HG03060 (cell line): ENCODE measurements around the gene TWF2.
A peak's percentile ranks its signal among the peaks of the same experiment; 100 is the strongest.

Experiments
- ATAC-seq: cut with Tn5 transposase; IDR thresholded peaks from one replicate; pipeline ENCODE4 v1.9.1; 2021; ENCODE audit warnings: low read depth, moderate number of reproducible peaks; ENCODE audit not compliant: unreplicated experiment

The TWF2 gene

DNA sequence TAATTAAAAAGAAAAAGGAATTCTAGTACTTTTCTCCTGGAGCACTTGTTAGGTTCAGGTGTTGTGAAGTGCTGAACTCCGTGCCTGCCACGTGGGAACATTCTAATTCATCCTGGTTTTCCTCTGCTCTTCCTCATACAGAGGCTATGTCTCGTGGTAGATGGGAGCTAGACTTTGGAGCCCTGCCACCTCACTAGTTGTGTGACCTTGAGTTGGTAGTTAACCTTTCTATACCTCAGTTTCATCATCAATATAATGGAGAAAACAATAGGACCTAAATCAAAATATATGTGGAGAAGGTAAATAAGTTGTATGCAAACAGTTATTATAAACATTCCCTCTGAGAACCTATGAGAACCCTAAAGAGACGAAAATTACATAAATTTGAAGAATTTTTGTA lies 30.4 kb downstream of the TWF2 start:
- ATAC-seq, result no peak

DNA sequence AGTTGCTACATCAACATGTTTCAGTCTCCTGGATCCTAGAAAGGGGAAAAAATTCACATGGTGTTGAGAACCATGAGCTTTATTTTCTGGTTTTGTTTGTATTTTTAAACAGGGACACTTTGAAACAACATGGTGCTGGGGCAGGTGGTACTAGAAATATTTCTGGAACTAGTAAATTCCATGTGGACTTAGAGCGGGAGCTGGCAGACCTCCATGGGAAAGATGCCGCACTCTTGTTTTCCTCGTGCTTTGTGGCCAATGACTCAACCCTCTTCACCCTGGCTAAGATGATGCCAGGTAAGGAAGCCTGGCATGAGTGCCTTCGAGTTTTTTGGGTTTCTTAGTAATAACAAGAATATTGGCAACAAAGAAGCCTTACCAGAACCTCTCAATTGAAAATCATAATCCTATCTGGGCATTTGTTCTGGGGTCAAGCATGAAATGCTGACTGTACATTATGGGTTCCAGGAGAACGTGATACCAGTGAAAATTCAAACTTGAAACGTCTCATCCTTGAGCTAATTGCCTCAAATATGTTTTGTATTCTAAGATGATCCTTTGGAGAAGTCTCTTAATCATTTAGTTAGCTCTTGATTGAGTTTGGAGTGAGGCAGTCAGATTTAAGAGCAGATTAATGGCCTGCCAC lies 33.1 kb downstream of the TWF2 start:
- ATAC-seq, result no peak

DNA sequence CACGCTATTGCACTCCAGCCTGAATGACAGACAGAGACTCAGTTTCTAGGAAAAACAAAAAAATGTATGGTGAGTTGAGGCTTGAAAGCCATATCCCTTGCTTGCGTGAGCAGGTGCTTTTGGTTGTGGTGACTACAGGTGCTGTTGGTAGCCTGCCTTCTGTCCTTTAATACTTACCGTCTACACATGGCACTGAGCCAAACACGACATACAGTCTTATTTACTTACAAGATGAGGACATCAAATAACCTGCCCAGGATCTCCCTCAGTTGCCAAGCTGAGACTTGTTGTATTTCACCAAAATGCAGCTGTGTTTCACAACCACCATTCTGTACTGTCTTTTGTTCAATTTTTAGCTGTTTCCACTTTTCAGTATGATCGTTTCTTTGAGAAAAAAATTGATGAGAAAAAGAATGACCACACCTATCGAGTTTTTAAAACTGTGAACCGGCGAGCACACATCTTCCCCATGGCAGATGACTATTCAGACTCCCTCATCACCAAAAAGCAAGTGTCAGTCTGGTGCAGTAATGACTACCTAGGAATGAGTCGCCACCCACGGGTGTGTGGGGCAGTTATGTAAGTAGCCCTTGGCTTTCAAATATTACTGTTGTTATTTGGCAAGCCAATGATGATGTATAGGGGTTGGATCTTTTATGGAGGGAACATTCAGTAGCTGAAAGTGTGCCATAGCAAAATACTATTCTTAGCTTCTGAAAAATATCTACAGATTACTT lies 34.5 kb downstream of the TWF2 start:
- ATAC-seq, result no peak

DNA sequence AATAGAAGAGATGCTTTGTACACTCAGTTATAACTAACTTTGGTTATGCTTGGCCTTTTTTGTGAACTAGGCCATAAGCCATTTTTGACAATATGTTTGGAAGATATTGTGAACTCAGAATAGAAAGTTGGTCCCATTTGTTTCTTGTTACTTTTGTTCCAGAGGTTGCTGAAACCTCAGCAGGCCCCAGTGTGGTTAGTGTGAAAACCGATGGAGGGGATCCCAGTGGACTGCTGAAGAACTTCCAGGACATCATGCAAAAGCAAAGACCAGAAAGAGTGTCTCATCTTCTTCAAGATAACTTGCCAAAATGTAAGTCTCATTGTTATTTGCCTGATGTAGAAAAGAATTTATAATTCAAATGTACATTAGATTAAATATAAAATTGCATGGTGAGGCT lies 35.3 kb downstream of the TWF2 start:
- ATAC-seq, result no peak

DNA sequence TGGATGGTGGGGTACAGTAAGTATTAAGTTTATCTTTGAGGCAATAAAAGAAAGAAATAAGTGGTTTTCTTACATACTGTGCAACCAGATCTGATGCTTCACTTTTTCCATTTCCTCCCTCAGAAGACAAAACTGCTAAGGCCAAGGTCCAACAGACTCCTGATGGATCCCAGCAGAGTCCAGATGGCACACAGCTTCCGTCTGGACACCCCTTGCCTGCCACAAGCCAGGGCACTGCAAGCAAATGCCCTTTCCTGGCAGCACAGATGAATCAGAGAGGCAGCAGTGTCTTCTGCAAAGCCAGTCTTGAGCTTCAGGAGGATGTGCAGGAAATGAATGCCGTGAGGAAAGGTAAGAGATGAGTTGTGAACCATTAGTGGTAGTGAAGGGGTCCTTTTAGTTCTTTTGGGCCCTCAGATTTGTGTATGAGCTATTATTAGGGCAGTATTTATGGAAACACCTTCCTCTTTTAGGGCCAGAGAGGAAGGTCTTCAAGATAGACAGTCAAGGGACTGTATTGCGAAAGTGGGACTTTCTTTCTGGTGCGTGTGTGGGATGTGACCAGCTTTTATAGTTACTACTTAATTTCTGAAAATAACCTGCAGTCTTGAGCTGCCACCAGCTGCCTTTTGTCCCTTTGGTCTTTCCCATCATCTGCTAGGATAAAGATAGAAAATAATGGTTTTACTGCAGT lies 36.4 kb downstream of the TWF2 start:
- no peak for ATAC-seq

DNA sequence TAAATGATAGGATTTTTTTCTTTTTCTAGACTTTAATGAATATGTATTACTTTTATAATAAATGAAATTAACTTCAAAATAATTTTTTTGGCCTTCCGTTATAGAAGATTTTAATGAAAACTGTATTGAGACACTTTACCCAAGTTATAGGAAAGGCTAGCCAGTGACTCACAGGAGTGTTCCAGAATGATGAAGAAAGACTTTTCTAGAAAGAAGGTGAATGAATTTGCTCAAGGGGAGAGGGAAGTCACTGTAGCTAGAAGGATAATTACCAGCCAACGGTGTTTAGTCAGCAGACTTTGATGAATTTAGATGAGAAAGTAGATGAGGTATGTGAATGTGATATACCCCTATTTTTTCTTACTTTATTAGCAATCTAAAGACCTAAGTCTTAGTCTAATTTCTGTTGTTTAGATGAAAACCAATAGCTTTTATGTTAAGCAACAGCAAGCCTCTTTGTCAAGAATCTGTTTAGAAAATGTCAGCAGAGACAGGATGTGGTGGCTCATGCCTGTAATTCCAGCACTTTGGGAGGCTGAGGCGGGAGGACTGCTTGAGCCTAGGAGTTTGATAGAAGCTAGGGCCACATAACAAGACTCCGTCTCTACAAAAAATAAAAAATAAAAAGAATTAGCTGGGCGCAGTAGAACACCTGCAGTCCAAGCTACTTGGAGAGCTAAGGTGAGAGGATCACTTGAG lies 37.8 kb downstream of the TWF2 start:
- ATAC-seq, result no peak

DNA sequence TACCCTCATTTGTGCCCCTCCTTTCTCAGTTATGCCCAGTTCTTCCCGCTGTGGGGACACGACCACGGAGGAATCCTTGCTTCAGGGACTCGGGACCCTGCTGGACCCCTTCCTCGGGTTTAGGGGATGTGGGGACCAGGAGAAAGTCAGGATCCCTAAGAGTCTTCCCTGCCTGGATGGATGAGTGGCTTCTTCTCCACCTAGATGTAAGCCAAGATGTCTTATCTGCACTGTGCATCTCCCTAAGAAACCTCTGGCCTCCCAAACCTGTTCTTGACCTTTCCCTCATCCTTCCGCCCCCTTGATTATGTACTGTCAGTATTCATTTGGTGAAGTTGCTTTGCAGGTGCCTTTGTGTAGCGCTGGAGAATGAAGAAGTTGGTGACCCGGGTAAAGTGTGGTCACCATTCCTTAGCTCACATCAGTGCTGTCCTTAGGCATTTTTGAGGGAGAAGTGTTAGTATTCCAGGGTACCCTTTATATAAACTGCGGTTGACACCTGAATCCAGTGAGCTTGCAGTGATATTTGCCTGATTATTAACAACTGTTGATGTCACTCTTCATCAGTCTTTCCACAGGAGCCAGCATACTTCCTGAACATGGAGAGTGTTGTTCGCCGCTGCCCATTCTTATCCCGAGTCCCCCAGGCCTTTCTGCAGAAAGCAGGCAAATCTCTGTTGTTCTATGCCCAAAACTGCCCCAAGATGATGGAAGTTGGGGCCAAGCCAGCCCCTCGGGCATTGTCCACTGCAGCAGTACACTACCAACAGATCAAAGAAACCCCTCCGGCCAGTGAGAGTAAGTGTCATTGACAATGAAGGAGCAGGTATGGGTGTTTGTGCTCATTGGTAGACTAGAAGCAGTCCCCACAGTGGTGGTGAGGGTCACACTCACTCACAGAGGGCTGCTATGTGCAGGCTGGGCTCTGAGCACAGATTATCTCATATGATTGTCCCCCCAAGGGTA lies 40.0 kb downstream of the TWF2 start:
- no peak for ATAC-seq

DNA sequence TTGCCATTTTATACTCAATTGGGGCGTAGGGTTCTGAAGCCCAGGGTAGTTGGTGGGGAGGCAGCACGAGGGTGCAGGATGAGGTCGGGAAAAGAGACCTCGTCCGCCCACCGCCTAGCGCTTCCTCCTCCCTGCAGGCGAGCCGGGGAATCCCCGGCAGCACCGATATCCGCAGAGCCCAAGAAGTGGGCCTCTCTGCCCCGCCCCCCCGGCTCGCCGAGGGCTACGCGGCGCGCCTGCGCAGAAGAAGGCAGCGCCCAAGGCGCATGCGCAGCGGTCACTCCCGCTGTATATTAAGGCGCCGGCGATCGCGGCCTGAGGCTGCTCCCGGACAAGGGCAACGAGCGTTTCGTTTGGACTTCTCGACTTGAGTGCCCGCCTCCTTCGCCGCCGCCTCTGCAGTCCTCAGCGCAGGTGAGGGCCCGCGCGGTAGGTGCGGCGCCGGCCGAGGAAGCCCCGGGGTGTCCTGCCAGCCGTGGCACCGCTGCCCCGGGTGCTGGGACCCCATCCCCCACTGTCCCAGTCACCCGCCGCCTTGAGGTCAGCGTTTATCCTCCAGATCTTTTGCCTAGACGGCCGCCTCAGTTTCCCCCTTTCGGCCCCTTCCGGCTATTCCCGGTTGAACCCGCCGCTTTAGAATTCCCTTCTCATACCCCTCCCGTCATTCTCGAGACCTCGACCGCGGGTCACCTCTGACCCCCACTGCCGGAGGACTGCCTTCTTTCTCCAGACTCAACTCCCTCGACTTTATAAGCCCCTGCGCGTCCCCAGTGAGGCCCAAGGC lies 40.9 kb downstream of the TWF2 start, which contains the start of gene ALAS1:
Gene ALAS1, plus strand, starts transcription at position 319 of the 784 bp plus-strand sequence. CDS start 1,082 bp downstream, outside the sequence.
- ATAC-seq, result peak; percentile 82

DNA sequence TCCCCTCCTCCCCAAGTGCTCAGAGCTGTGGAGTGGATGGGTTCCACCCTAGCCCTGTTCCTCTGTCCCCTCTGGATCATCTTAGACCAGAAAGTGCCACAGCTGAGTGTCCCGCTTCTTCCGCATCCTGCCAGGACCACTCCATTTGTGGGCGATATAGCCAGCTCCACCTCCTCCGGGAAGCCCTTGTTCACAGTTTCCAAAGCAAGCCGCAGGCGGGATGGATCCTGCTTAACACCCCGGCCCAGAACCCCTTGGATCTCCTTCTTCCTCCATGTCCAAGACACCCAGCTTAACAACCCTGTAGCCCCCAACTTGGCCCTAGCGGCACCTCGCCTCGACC lies 41.5 kb downstream of the TWF2 start:
- ATAC-seq, result no peak

DNA sequence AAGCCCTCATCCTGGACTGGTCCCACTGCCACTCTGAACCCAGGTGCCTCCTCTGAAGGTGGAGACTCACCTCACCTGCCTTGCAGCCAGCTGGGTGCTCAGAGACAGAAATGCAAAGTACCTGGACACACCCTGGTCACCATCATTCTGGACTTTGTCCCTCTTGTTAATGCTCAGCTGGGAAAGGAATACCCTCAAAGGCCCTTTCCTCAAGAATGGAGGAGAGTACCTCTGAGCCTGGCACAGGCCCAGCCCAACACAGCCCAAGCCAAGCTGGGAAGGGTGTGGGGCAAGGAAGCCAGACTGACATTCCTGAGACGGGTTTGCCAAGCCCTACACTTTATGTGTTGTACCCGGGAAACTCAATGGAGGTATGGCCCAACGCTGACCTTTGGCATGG lies 42.0 kb downstream of the TWF2 start:
- ATAC-seq, result no peak

DNA sequence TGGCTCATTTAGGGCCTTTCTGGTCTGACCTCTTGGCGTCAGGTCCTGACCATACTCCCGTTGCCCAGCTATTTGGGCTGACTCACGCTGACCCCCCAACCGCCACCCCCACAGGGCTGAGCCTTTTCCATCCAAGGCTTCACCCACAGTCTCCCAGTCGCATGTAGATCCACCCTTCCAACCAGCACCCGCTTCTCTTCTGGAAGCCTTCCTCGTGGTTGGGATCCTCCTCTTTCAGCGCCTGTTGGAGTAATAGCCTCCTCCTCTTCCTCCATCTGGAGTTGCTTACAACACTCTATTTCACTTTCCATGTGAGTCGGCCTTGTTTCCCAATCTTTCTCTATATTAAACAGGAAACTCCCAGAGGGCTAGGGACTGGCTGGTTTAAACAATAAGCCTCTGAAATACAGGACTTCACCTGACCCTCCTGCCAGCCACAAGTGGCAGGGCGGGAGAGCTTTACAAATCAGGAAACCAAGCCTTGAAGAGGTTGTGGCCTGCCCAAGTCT lies 43.1 kb downstream of the TWF2 start:
- no peak for ATAC-seq

DNA sequence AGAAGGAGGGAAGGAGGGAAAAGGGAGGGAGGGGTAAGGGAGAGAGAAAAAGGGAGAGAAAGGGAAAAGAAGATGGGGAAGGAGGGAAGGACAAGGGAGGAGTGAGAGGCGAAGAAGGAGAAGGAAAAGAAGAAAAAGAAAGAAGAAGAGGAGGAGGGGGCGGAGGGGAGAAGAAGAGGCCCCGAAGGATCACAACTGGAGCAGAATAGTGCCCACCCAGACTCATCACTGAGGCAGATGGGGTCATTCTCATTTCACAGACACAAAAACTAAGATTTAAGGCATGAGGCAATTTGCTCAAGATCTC lies 43.7 kb downstream of the TWF2 start:
- no peak for ATAC-seq

DNA sequence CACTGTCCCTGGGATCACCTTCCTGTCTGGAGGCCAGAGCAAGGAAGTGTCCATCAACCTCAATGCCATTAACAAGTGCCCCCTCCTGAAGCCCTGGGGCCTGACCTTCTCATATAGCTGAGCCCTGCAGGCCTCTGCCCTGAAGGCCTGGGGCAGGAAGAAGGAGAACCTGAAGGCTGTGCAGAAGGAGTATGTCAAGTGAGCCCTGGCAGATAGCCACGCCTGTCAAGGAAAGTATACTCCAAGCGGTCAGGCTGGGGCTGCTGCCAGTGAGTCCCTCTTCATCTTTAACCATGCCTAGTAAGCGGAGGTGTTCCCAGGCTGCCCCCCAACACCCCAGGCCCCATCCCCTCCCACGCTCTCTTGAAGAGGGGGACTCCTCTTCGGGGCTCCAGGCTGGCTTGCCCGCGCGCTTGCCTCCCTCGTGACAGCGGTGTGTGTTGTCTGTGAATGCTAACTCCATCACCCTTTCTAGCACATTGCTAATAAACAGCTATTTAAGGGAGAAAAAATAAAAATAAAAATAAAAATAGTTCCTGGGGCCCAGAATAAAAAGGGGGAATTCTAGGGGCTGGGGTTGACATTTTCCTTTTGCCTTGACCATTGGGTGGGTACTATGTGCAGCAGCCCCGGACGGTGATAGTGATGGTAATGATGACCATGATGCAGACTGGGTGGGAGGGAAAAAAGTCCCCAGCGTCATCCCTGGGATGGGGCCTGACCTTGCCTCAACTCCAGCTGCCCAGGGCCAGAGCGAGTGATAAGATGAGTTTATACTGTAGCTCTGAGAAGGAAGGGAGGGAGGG lies 44.3 kb downstream of the TWF2 start:
- no peak for ATAC-seq

DNA sequence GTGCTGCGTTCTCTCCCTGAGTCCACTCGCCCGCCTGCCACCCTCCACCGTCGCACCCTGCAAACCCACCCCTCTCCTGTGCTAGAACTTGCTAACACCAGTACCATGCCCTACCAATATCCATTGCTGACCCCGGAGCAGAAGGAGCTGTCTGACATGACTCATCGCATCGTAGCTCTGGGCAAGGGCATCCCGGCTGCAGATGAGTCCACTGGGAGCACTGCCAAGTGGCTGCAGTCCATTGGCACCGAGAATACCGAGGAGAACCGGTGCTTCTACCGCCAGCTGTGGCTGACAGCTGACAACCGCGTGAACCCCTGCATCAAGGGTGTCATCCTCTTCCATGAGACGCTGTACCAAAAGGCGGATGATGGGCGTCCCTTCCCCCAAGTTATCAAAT lies 45.9 kb downstream of the TWF2 start:
- no peak for ATAC-seq

DNA sequence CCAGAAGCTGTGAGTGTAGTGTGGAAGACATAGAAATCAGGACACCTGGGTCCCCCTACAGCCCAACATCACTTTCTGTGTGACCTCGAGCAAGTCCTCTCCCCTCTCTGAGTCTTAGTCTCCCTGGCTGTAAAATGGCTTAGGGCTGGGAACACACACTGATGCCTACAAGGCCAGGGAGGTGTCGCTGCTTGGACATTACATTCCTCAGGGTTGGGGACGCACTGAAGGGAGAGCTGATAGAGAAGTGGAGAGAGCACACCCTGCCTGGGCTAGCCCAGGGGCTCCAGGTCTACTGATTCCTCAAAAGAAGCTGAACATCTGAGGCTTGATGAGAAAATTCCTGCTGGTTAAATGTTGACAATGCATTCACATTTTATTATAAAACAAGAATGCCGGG lies 47.3 kb downstream of the TWF2 start:
- ATAC-seq, result no peak

DNA sequence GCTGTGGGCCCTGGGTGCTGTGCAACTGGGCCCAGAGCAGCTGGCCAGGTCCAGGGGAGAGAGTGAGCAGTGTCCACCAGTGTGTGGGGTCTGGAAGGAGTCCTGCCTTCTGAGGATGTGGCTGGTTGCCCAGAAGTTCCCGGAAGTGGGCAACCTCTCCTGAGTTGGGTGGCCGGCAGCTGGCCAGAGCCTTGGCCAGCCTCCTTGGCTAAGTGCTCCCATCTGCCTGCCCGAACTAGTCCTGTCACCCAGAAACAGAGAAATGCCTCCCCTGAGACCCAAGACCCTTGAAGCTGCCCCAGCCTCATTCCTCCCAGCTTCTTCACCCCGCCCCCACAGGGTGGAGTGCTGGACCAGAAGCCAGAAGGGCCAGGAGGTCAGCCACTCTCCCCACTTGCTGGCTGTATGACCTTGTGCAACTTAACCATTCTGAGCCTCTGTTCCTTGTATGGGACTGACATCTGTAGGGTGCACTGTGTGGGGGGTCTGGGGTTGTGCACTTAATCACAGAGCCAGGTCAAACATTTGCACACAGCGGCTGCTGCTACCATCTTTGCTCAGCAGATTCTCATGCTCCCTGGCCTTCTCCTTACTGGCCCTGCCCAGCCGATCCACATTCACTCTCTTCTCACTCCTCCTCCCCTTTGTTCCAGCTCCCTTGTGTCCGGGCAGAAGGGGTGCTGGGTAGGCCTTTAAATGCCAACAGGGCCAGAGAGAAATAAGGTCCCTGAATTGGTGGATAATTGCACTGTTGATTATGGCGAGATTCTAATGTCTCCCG lies 48.5 kb downstream of the TWF2 start:
- ATAC-seq, result no peak

DNA sequence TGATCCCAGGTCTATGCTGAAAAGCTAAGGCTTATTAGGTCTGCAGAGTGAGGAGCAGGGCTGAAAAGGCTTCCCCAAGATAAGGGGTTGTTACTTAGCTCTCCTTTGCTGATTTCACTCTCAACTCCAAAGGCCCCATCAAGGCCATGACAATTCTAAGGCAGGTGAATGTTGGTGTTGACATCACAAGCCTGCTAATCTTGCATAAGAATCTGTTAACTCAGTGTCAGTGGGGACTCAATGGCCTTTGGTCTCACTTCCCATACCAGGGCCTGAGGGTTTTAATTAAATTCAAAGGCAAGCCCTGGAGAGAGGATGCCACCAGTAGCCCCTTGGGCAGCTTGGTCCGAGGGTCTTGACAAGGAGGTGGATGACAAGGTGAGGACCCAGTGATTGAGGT lies 50.4 kb downstream of the TWF2 start:
- no peak for ATAC-seq

DNA sequence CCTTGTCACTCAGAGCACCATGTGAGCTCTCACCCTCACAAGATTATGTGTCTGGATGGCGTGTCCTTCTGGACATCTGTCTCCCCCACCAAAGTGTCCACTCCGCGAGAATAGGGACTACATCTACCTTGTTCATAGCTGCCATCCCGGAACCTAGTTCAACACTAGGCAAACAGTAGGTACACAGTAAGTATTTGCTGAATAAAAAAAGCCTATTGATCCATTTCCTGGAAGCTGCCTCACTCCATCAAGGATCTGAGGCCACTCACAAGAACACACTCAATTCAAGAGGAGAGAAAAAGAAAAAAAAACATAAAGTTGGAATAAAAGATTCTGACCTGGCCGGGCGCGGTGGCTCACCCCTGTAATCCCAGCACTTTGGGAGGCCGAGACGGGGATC lies 52.2 kb downstream of the TWF2 start:
- ATAC-seq, result no peak
